Renal cortex interstitium (tissue), 15 donors: Measurements from ENCODE around the gene SLC27A2. TPM values are rescaled to one million over a fixed set of nuclear protein-coding genes. Genes with fewer than 3 reads are reported as not detected.
"Not testable (repeated sequence)": the region's sequence is repeated elsewhere in the genome, so short reads cannot be mapped to it uniquely, and the experiment has no call there.

ENCODE experiments used
- DNase-seq, 11 donors: peaks; one replicate each; pipeline ENCODE4 v3.0.0-alpha.2; 2013; ENCODE audit warnings: low read depth in 9 of 11, low spot score in 4 of 11; ENCODE audit errors: extremely low read depth in 1 of 11
- long read RNA-seq, 16 experiments: transcript quantifications; one replicate each; lab custom pipeline, GENCODE V29; 2026
- polyA plus RNA-seq, 3 donors: library from polyadenylated mRNA; unstranded; fragments of 120-200 nt; gene quantifications; one replicate each; pipeline ENCODE4 v1.2.1, GENCODE V29; 2013; ENCODE audit not compliant: insufficient read length in 3 of 3

SLC27A2 gene
- polyA plus RNA-seq, result 10 to 100 TPM; 53.6 to 81.2 (median 59.3) TPM
- long read RNA-seq, donor 1, transcript SLC27A2-201 (10 exons, 2,394 nt), result major isoform, 9 of 32 reads
- long read RNA-seq, donor 1, partial matches to known transcripts, result 21 of 32 reads
- long read RNA-seq, donor 1, other reads (novel, unspliced or antisense), result 0 of 32 reads
- long read RNA-seq, donor 2, transcript SLC27A2-201 (10 exons, 2,394 nt), result major isoform, 5 of 23 reads
- long read RNA-seq, donor 2, partial matches to known transcripts, result 18 of 23 reads
- long read RNA-seq, donor 2, other reads (novel, unspliced or antisense), result 0 of 23 reads
- long read RNA-seq, donor 3, transcript SLC27A2-201 (10 exons, 2,394 nt), result major isoform, 14 of 31 reads
- long read RNA-seq, donor 3, partial matches to known transcripts, result 17 of 31 reads
- long read RNA-seq, donor 3, other reads (novel, unspliced or antisense), result 0 of 31 reads
- long read RNA-seq, donor 4, transcript SLC27A2-201 (10 exons, 2,394 nt), result major isoform, 16 of 22 reads
- long read RNA-seq, donor 4, partial matches to known transcripts, result 5 of 22 reads
- long read RNA-seq, donor 4, other reads (novel, unspliced or antisense), result 0 of 22 reads
- long read RNA-seq, donor 5, result 0 reads
- long read RNA-seq, donor 6, transcript SLC27A2-201 (10 exons, 2,394 nt), result major isoform, 14 of 28 reads
- long read RNA-seq, donor 6, partial matches to known transcripts, result 14 of 28 reads
- long read RNA-seq, donor 6, other reads (novel, unspliced or antisense), result 0 of 28 reads
- long read RNA-seq, donor 7, transcript SLC27A2-201 (10 exons, 2,394 nt), result major isoform, 15 of 36 reads
- long read RNA-seq, donor 7, partial matches to known transcripts, result 21 of 36 reads
- long read RNA-seq, donor 7, other reads (novel, unspliced or antisense), result 0 of 36 reads
- long read RNA-seq, donor 8, result 0 reads
- long read RNA-seq, donor 9, transcript SLC27A2-201 (10 exons, 2,394 nt), result major isoform, 14 of 34 reads
- long read RNA-seq, donor 9, partial matches to known transcripts, result 19 of 34 reads
- long read RNA-seq, donor 9, other reads (novel, unspliced or antisense), result 0 of 34 reads
- long read RNA-seq, donor 10, transcript SLC27A2-201 (10 exons, 2,394 nt), result major isoform, 14 of 37 reads
- long read RNA-seq, donor 10, partial matches to known transcripts, result 23 of 37 reads
- long read RNA-seq, donor 10, other reads (novel, unspliced or antisense), result 0 of 37 reads
- long read RNA-seq, donor 11, transcript SLC27A2-201 (10 exons, 2,394 nt), result major isoform, 21 of 21 reads
- long read RNA-seq, donor 11, partial matches to known transcripts, result 0 of 21 reads
- long read RNA-seq, donor 11, other reads (novel, unspliced or antisense), result 0 of 21 reads
- long read RNA-seq, donor 12, partial matches to known transcripts, result 11 of 13 reads
- long read RNA-seq, donor 12, other reads (novel, unspliced or antisense), result 0 of 13 reads
- long read RNA-seq, donor 13, result 0 reads
- long read RNA-seq, donor 14, transcript SLC27A2-201 (10 exons, 2,394 nt), result major isoform, 15 of 21 reads
- long read RNA-seq, donor 14, partial matches to known transcripts, result 6 of 21 reads
- long read RNA-seq, donor 14, other reads (novel, unspliced or antisense), result 0 of 21 reads
- long read RNA-seq, donor 15, transcript SLC27A2-201 (10 exons, 2,394 nt), result major isoform, 6 of 6 reads
- long read RNA-seq, donor 15, partial matches to known transcripts, result 0 of 6 reads
- long read RNA-seq, donor 15, other reads (novel, unspliced or antisense), result 0 of 6 reads
- long read RNA-seq, donor 16, transcript SLC27A2-201 (10 exons, 2,394 nt), result major isoform, 40 of 62 reads
- long read RNA-seq, donor 16, partial matches to known transcripts, result 20 of 62 reads
- long read RNA-seq, donor 16, other reads (novel, unspliced or antisense), result 0 of 62 reads

DNA sequence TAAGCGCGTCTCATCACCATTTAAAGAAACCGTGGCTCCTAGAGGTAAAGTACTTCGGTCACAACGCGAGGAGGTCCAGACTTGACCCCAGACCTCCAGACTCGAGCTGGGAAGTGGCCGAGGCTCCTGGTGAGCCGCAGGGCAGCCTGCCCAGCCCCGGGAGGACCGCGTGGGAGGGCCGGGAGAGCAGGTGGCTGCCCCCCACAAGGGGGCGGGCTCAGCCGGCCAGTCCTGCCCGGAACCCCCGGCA, at the start of gene SLC27A2:
SLC27A2 (plus strand) TSS at position 228 of the 250 bp plus-strand sequence. CDS start 232 bp downstream, outside the sequence.
- DNase-seq, result no peak

DNA sequence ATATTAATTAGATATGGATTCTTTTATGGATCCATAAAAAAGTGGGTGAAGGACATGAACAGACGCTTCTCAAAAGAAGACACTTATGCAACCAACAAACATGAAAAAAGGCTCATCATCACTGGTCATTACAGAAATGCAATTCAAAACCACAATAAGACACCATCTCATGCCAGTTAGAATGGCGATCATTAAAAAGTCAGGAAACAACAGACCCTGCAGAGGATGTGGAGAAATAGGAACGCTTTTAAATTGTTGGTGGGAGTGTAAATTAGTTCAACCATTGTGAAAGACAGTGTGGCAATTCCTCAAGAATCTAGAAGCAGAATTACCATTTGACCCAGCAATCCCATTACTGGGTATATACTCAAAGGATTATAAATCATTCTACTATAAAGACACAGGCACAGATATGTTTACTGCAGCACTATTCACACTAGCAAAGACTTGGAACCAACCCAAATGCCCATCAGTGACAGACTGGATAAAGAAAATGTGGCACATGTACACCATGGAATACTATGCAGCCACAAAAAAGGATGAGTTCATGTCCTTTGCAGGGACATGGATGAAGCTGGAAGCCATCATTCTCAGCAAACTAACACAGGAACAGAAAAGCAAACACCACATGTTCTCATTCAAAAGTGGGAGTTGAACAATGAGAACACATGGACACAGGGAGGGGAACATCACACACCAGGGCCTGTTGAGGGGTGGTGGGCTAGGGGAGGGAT, 49.6 kb upstream of the SLC27A2 start:
- not testable (repeated sequence) for DNase-seq

DNA sequence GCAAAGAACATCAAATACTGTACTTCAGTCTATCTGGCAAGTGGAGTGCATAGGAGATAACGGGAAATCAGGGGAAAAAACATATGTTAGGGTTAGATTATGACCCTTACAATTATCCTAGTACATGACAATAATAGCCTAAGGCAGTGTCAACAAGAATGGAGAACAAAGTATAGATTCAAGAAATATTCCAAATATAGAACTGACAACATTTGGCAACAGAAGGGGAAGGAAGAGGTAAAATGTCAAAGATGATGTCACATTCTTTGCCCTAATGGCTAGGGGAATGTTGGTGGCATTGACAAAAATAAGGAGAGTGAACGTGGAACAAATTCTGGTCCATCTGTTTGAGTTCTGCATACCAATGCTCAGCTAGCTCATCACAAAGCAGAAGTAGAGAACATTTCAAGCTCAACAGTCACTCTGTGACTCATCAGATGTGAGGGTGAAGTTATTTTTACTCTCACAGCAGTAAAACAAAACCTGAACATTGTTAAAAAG, 47.4 kb upstream of the SLC27A2 start:
- no peak for DNase-seq

DNA sequence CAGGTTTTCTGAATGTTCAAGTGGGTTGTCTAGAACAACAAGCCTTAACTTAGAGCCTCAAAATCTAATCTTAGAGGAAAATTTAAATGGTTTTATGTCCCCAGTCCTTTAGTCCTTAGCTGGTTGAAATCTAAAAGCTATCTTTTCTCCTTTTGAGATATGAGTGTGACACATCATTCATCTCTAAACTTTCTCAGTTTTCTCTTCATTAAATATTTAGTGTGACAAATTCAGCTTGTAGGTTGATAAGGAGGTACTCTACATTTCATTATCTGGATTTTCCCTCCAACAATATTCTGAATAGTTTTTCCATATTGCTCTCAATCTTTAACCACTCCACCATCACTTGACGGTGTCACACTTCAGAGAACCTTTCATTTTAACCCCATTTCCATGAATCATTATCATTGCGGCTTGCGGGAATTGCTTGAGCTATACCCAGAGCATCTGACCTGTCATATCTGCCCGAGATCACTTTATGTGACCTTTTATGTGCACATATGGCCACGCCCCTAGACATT, 46.9 kb upstream of the SLC27A2 start:
- DNase-seq, result no peak

DNA sequence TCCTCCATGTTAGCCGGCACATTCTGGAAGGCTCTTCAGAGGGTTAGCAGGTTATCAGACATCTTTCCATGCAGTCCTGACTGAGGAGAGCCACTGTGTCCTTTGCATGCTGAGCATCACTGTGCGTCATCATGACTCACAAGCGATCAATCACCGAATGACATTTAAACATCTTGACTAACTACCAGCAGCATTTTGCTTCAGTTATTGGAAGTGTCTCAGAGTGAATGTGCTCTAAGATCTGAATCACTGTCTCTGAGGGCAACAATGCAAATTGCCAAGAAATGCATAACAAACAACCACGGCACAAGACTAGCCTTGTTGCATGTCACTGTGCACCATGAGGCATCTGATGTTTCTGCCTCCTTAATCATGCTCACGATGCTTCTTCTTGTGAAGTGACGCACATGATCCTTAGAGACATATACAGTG, 44.6 kb upstream of the SLC27A2 start:
- no peak for DNase-seq

DNA sequence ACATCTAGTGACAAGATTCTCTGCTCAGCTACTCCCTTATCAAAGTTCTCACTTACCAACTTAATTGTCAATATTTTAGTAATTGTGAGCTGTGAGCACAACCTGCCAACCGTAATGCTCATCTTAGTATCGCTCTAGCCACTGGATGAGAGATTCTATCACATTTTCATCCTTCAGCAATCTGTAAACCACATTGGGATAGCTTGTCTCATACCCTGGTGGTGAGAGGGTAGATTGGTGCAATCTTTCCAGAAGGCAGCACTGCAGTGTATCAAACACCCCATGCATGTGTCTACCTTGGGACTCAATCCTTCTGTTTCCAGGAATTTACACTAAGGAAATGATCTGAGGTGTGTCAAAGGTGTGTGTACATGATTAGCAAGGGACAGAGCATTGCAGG, 44.1 kb upstream of the SLC27A2 start:
- no peak for DNase-seq

DNA sequence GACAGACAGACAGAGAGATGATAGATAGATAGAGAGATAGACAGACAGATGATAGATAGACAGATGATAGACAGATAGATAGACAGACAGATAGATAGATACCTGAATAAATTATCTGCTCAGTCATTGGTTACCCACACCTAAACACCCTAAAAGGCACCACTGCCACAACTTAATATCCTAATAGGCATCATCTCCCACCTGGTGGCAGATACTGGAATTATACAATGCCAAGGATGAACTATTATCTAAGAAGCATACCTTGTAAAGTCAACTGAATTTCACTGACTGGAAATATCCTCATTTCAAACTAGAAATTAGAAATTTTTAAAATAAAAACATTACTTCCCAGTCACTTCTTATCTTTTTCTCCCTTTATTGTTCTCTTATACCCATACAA, 43.6 kb upstream of the SLC27A2 start:
- no peak for DNase-seq

DNA sequence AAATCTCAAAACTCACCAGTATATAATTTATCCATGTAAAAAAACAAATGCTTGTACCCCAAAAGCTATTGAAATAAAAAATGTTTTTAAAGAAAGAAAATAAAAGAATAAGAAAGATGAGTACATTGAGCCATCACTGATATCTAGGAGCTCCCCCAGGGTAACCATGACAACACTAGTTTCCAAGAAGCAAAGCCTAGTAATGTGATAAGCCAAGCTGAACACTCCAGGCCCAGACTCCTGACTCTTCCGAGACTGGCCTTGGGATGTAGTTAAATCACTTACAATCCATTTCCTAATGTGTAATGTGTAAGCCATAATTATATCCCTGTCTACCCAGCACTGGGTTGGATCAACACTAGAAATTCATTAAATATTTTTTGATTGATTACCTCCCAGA, 41.9 kb upstream of the SLC27A2 start:
- peak in 4 of 11 donors; percentile 2 to 20 (median 14) for DNase-seq

DNA sequence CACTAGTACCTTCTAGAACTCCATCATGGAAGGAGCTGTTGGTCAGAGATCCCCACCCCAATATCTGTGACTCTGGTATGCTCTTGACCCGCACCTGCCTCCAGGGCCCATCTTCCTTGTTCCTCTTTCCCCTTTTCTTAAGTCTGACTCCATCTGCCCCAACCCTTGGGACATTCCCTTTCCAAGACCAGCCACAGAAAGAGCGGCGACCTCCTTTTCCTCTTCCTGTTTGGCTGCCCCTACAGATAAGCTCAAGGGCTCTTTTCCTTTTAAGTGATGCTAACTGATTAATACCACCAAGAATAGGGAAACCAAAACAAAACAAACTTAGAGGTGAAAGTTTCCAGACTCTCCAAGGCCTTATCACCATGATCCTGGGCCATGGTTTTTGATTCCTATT, 41.0 kb upstream of the SLC27A2 start:
- DNase-seq, result no peak

DNA sequence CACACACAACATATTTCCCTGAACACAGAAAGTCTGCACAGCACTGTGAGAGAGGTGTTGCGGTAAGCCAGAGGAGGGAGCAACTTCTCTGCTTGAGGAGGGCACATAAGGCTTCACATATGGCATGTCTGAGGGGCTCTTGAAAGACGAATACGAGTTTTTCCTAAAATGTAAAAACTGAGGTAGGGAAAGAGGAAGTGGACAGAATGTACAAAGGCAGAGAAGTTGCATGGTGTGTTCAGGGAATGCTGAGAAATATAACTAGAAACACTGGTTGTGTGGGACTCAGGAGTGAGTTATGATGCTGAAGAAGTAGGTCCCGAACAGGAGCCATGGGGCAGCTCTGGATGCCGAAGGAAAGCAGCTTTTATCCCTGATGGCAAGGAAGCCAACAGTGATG, 40.1 kb upstream of the SLC27A2 start:
- no peak for DNase-seq

DNA sequence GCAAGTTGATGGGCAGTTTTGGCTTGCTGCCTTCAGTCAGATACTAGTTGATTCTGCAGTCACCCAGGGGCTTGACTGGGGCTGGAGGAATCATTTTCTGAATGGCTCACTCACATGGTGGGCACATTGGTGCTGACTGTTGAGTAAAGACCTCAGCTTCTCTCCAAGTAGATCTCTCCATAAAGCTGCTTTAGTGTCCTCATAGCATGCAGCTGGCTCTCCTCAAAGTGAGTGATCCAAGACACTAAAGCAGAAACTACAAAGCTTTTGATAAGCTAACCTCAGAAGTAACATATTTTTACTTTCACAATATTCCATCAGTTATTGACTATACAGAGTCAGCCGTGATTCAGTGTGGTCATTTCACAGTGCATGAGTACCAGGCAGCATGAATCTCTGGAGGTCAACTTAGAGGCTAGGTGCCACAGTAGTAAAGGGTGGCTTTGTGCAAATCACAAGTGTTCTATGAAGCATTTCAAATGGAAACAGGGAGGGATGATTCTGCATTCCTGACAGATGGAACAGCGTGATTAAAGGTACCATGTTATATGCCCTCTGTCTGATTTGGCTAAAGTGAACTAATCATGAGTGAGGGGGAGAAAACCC, 38.6 kb upstream of the SLC27A2 start:
- no peak for DNase-seq

DNA sequence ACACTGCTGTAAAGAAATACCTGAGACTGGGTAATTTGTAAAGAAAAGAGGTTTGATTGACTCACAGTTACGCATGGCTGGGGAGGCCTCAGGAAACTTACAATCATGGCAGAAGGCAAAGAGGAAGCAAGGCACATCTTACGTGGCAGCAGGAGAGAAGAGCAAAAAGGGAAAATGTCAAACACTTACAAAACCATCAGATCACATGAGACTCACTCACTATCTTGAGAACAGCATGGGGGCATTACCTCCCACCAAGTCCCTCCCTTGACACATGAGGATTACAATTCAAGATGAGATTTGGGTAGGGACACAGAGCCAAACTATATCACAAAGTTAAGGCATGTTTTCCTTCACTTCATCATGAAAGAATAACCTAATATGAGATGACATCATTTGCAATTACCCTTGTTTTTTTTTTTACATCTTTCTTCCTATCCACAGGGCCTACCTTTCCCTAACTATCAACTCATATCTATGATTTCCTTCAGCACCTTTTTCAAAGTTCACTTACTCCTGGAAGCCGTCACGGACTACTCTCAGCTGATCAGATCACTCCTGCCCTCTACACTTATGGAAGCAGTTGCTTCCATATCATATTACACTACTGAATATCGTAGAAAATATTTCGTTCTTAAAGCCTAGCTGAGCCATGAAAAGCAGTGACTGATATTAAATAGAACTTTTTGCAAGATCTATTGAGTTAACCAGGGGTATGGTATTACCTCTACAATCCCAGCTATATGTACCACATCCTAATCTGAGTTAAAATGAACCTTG, 37.5 kb upstream of the SLC27A2 start:
- DNase-seq, result no peak

DNA sequence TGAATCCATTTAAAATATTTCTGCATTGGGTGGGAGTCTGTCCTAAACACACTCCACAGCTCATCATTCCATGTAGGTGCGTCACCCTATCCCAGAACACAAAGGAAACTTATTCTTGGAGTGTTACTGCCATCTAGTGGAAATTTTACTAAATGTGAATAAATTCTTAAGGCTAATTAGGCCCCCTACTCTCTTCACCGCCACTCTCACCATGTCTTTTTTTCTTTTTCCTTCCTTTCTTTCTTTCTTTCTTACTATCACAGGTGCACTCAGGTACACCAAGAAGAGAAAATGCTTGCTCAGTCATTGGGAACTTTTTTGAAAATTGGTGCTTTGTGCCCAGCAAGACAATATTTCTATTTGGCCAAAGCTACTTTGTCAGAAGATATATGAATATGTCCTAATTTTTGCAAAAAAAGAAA, 36.5 kb upstream of the SLC27A2 start:
- DNase-seq, result peak; percentile 40 to 84 (median 65)

DNA sequence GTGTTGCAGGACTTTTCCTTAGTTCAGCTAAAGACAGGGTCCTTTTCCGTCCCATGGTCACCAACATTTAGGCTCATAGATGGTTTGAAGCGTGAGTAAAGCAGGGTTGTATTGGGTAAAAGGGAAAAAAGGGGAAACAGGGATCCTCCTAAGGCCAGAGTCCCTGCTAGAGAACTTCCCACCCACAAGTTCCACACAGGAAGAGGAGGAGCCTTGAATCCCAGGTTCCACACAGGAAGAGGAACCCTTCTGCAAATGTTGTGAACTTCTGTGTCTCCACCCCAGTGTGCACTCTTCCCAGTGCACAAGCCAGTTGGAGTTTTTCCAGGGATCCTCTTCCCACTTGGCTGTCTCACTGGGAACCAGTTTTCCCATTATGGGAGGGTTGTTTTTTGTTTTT, 35.4 kb upstream of the SLC27A2 start:
- no peak for DNase-seq

DNA sequence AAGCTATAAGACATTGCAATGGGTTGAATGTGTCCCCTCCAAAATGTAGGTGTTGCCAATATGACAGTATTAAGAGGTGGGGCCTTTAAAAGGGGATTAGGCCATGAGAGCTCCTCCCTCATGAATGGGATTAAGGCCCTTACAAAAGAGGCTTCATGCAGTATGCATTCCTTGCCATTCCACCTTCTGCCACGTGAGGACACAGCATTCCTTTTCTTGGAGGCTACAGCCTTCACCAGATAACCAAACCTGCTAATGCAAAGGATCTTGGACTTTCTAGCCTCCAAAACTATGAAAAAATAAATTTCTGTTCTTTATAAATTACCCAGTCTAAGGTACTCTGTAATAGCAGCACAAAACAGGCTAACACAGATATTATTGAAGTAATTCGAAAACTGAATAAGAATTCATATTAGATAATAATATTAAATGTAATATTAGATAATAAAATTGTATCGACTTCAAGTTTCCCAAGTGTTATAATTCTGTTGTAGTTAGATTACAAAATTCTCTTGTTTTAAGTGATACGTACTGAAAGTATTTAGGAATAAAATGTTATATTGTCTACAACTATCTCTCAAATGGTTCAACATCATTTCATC, 33.5 kb upstream of the SLC27A2 start:
- DNase-seq, result peak in 6 of 11 donors; percentile 10 to 36 (median 24)

DNA sequence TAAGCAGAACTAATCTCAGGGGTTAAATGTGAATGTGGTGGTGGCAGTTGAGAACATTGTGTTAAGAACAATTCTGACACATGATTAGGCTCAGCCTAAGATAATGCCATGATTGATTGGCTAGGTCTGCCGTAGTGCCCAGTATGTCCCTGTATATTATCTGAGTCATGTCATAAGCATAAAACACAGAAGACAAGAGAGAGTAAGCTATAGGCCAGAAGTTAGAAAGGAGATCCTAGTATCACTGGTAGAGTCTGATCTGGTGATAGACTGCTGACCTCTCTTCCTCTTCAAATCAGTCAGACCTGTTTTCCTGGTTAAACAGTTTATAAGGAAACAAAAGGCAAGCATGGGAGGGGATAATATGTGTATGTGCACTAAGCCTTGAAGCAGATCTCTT, 32.9 kb upstream of the SLC27A2 start:
- no peak for DNase-seq
